Upper lobe of left lung (tissue), 6 donors: Measurements from ENCODE around the gene ZNF155. TPM values are rescaled to one million over a fixed set of nuclear protein-coding genes. Genes with fewer than 3 reads are reported as not detected.

ENCODE experiments used
- ATAC-seq, 2 donors: fragments of 200-7000 bp; cut with Tn5 transposase; one replicate each; pipeline ENCODE4 v1.9.1; 2022; ENCODE audit warnings: mild to moderate bottlenecking in 2 of 2, moderate library complexity in 2 of 2; ENCODE audit not compliant: low FRiP score in 2 of 2
- DNase-seq, 2 donors: peaks; one replicate each; pipeline ENCODE4 v3.0.0-alpha.2; 2019 to 2020
- H3K27ac ChIP-seq, 4 donors: fragments of 200-600 bp; sonication (generic); one replicate each; pipeline ENCODE4 v1.5.1; 2016 to 2019
- H3K27me3 ChIP-seq, 4 donors: fragments of 200-600 bp; sonication (generic); one replicate each; pipeline ENCODE4 v1.5.1; 2017 to 2019
- H3K36me3 ChIP-seq, 4 donors: fragments of 200-600 bp; sonication (generic); one replicate each; pipeline ENCODE4 v1.5.1; 2016 to 2019
- H3K4me1 ChIP-seq, 4 donors: fragments of 200-600 bp; sonication (generic); one replicate each; pipeline ENCODE4 v1.5.1; 2018 to 2019
- H3K4me3 ChIP-seq, 4 donors: fragments of 200-600 bp; sonication (generic); one replicate each; pipeline ENCODE4 v1.5.1; 2017 to 2019; ENCODE audit warnings: mild to moderate bottlenecking in 2 of 4, moderate library complexity in 1 of 4
- H3K9me3 ChIP-seq, 4 donors: fragments of 200-600 bp; sonication (generic); one replicate each; pipeline ENCODE4 v1.5.1; 2018 to 2019
- CTCF ChIP-seq, 6 experiments: fragments of 450-650 bp in 4 of 6; fragments of 200-600 bp in 2 of 6; sonication (generic) in 2 of 6; IDR thresholded peaks; one replicate each; pipeline ENCODE4 v1.5.1; 2016 to 2019; ENCODE audit warnings: antibody characterized with exemption in 6 of 6
- EP300 ChIP-seq, 4 donors: sonication (generic); formaldehyde crosslinking; IDR thresholded peaks; one replicate each; pipeline ENCODE4 v1.5.1; 2017; ENCODE audit warnings: antibody characterized with exemption in 4 of 4, control low read depth in 2 of 4
- POLR2A ChIP-seq, 4 donors: fragments of 450-650 bp; IDR thresholded peaks; one replicate each; pipeline ENCODE4 v1.5.1; 2016 to 2017; ENCODE audit warnings: antibody characterized with exemption in 4 of 4, mild to moderate bottlenecking in 2 of 4
- POLR2AphosphoS5 ChIP-seq, 2 donors: sonication (generic); formaldehyde crosslinking; IDR thresholded peaks; one replicate each; pipeline ENCODE4 v1.5.1; 2017; ENCODE audit warnings: antibody characterized with exemption in 2 of 2
- WGBS, 2 donors: methylation state at CpG; one replicate each; pipeline ENCODE4 v1.1.5; 2017 to 2018; 5-methylcytosine and 5-hydroxymethylcytosine counted together
- total RNA-seq, 6 donors: library from RNA; depleted of rRNA in 4 of 6; stranded (reverse); fragments of >200 nt in 4 of 6; gene quantifications; one replicate each; pipeline versions ENCODE4 v1.1.0 to v1.2.1, GENCODE V29; 2016 to 2021
- donor health status: DM: no; HTN: no; CAD: no; lungs with moderate emphysema.
- donor health status: DM: no; HTN: yes; CAD: no; lungs with severe emphysema.

Gene ZNF155
- total RNA-seq, 6 donors from 2014 or later, result 3.4 to 8.6 (median 5.7) TPM

- no peak overlapping the region for H3K4me3 ChIP-seq
- peaks cover 37 to 56% (median 53%) of the 10 kb centered on the region in 4 donors for H3K36me3 ChIP-seq
- no peak for DNase-seq
- TF ChIP-seq EP300 (IDR thresholded peaks at IDR 0.05) (no peak), CTCF (IDR thresholded peaks at IDR 0.05) (no peak), POLR2A (IDR thresholded peaks at IDR 0.05) (no peak), POLR2AphosphoS5 (IDR thresholded peaks at IDR 0.05) (no peak)
- H3K9me3 ChIP-seq, result peaks cover 42 to 90% (median 80%) of the 10 kb centered on the region in 4 donors
- H3K27ac ChIP-seq, result no peak overlapping the region
- WGBS, 2 donors, result 96 to 99% methylated on average over 5 of the region's 5 CpGs
- ATAC-seq, result no peak
- H3K4me1 ChIP-seq, result no peaks in the 10 kb centered on the region
- H3K27me3 ChIP-seq, result no peaks in the 10 kb centered on the region
Measured at GRCh38 chr19:44010468-44010867, 26.5 kb downstream of the ZNF155 start.

GRCh38 chr19:44019498-44019897 is 35.5 kb downstream of the ZNF155 start:
- Histone ChIP-seq H3K9me3 (peaks cover 0 to 21% (median 9%) of the 10 kb centered on the region in 4 donors), H3K27me3 (no peaks in the 10 kb centered on the region), H3K4me1 (no peaks in the 10 kb centered on the region), H3K27ac (no peak overlapping the region), H3K4me3 (no peak overlapping the region), H3K36me3 (no peaks in the 10 kb centered on the region)
- ATAC-seq, result no peak
- TF ChIP-seq POLR2AphosphoS5 (IDR thresholded peaks at IDR 0.05) (no peak), POLR2A (IDR thresholded peaks at IDR 0.05) (no peak), CTCF (IDR thresholded peaks at IDR 0.05) (no peak), EP300 (IDR thresholded peaks at IDR 0.05) (no peak)
- 35 to 41% methylated on average over 2 of the region's 2 CpGs for WGBS, 2 donors
- DNase-seq, result no peak

GRCh38 chr19:44021221-44021620 is 37.2 kb downstream of the ZNF155 start:
- no peak for TF ChIP-seq POLR2A (IDR thresholded peaks at IDR 0.05)
- TF ChIP-seq EP300 (IDR thresholded peaks at IDR 0.05), result no peak
- no peak for TF ChIP-seq CTCF (IDR thresholded peaks at IDR 0.05)
- TF ChIP-seq POLR2AphosphoS5 (IDR thresholded peaks at IDR 0.05), result no peak

GRCh38 chr19:44024900-44025216 is 40.9 kb downstream of the ZNF155 start:
- WGBS, 2 donors, result 43 to 55% methylated on average over 4 of the region's 4 CpGs
- H3K36me3 ChIP-seq, result peaks cover 18 to 32% (median 30%) of the 10 kb centered on the region in 4 donors
- TF ChIP-seq POLR2A (IDR thresholded peaks at IDR 0.05), result no peak
- TF ChIP-seq CTCF (IDR thresholded peaks at IDR 0.05), result no peak
- no peak for TF ChIP-seq POLR2AphosphoS5 (IDR thresholded peaks at IDR 0.05)
- TF ChIP-seq EP300 (IDR thresholded peaks at IDR 0.05), result no peak
- ATAC-seq (no peak), DNase-seq (no peak)
- H3K4me3 ChIP-seq, result peak overlapping the region; percentile 57 to 85 (median 69)
- peaks cover 12 to 25% (median 17%) of the 10 kb centered on the region in 4 donors for H3K9me3 ChIP-seq
- H3K27ac ChIP-seq, result peak overlapping the region in 3 of 4 donors; percentile 57 to 81 (median 57)
- H3K4me1 ChIP-seq, result peaks cover 3 to 10% (median 8%) of the 10 kb centered on the region in 4 donors
- H3K27me3 ChIP-seq, result no peaks in the 10 kb centered on the region

More at GRCh38 chr19:44021221-44021620, 37.2 kb downstream of the ZNF155 start:
- no peak for ATAC-seq
- DNase-seq, result no peak
- Histone ChIP-seq H3K27ac (no peak overlapping the region), H3K36me3 (no peaks in the 10 kb centered on the region), H3K9me3 (peaks cover 0 to 6% (median 2%) of the 10 kb centered on the region in 4 donors), H3K4me1 (peaks cover 3 to 10% (median 7%) of the 10 kb centered on the region in 4 donors), H3K4me3 (no peak overlapping the region), H3K27me3 (no peaks in the 10 kb centered on the region)
